ENCODE measurements around the gene PRKCA.

The PRKCA gene

DNA sequence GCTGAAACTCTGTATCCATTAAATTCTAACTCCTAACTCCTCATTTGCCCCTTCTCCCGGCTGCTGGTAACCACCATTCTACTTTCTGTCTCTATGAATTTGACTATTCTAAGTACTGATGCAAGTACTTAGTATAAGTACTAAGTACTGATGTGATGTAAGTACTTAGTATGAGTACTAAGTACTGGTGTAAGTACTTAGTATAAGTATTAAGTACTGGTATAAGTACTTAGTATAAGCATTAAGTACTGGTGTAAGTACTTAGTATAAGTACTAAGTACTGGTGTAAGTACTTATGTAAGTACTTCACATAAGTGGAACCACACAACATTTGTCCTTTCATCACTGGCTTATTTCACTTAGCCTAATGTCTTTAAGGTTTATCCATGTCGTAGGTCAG lies 32.3 kb upstream of the PRKCA start:
- Histone ChIP-seq H3K9ac (no peak overlapping the region), H3K36me3 (ENCODE audit: insufficient read depth) (no peaks in the 10 kb centered on the region), H3K27me3 (ENCODE audit: insufficient read depth, low read depth) (no peaks in the 10 kb centered on the region), H4K20me1 (ENCODE audit: insufficient read depth) (no peaks in the 10 kb centered on the region), H3K4me1 (ENCODE audit: low read depth, poor library complexity, severe bottlenecking) (peaks cover under 1% of the 10 kb centered on the region), H3K27ac (no peak overlapping the region), H2AFZ (ENCODE audit: low read depth) (no peak overlapping the region), H3K4me2 (no peak overlapping the region), H3K4me3 (IDR thresholded peaks at IDR 0.05; ENCODE audit: insufficient read depth, low read depth, low read length) (no peak overlapping the region), H3K79me2 (ENCODE audit: insufficient read depth, low read depth) (no peaks in the 10 kb centered on the region)
- TF ChIP-seq, protein P1, sequence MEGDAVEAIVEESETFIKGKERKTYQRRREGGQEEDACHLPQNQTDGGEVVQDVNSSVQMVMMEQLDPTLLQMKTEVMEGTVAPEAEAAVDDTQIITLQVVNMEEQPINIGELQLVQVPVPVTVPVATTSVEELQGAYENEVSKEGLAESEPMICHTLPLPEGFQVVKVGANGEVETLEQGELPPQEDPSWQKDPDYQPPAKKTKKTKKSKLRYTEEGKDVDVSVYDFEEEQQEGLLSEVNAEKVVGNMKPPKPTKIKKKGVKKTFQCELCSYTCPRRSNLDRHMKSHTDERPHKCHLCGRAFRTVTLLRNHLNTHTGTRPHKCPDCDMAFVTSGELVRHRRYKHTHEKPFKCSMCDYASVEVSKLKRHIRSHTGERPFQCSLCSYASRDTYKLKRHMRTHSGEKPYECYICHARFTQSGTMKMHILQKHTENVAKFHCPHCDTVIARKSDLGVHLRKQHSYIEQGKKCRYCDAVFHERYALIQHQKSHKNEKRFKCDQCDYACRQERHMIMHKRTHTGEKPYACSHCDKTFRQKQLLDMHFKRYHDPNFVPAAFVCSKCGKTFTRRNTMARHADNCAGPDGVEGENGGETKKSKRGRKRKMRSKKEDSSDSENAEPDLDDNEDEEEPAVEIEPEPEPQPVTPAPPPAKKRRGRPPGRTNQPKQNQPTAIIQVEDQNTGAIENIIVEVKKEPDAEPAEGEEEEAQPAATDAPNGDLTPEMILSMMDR (conservative IDR thresholded peaks at IDR 0.05; ENCODE audit: low read depth, low read length) = no peak

DNA sequence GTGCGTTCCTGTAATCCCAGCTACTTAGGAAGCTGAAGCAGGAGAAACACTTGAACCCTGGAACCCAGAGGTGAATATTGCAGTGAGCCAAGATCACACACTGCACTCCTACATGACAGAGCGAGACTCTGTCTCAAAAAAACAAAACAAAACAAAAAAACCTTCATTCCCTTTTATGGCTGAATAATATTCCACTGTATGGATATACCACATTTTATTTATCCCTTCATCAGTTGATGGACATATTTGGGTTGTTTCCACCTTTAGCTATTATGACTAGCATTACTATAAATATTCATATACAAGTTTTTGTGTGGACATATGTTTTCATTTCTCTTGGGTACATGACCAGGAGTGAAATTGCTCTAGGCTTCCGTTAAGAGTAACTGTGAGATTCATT lies 30.9 kb upstream of the PRKCA start:
- Histone ChIP-seq H3K9ac (no peak overlapping the region), H4K20me1 (ENCODE audit: insufficient read depth) (no peaks in the 10 kb centered on the region), H3K4me2 (no peak overlapping the region), H3K4me1 (ENCODE audit: low read depth, poor library complexity, severe bottlenecking) (no peaks in the 10 kb centered on the region), H2AFZ (ENCODE audit: low read depth) (no peak overlapping the region), H3K4me3 (IDR thresholded peaks at IDR 0.05; ENCODE audit: insufficient read depth, low read depth, low read length) (no peak overlapping the region), H3K27ac (no peak overlapping the region), H3K79me2 (ENCODE audit: insufficient read depth, low read depth) (no peaks in the 10 kb centered on the region), H3K27me3 (ENCODE audit: insufficient read depth, low read depth) (no peaks in the 10 kb centered on the region), H3K36me3 (ENCODE audit: insufficient read depth) (no peaks in the 10 kb centered on the region)
- TF ChIP-seq, protein P1 (conservative IDR thresholded peaks at IDR 0.05; ENCODE audit: low read depth, low read length) = no peak

DNA sequence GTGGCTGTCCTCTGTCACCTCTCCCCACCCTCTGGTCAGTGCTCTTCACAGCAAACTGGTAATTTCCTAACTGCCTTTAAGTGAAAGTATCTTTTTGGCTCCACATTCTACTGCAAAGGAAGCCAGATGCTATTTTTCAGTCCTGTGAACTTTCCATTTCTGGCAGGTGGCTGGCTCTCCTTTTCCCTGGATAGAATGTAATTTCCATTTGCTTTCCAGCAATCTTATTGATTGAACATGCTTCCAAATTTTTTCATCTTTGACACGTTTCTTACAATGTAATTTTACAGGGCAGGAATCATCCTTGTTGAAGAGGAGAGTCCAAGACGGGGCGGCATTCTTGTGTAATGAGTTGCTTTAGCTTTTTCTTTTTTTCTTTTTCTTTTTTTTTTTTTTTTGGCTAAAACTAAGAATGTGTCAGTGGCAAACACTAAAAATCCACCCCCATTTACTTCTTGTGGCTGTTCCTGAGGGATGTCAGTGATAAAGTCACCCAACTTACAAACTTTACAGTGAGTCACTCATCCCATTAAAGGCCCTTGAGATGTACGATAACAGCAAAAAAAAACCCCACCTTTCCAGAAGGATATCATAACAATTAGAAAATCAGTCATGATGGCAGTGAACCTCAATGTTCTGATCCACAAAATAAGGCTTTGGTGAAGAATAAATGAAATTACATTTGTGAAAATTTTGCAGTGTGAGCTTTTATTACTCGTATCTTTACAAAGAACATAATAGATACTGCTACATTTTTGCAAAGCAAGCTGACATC lies 29.4 kb upstream of the PRKCA start:
- H3K9ac ChIP-seq = no peak overlapping the region
- no peak overlapping the region for H2AFZ ChIP-seq (ENCODE audit: low read depth)
- H3K36me3 ChIP-seq (ENCODE audit: insufficient read depth) = no peaks in the 10 kb centered on the region
- H3K27me3 ChIP-seq (ENCODE audit: insufficient read depth, low read depth) = no peaks in the 10 kb centered on the region
- TF ChIP-seq, protein P1 (conservative IDR thresholded peaks at IDR 0.05; ENCODE audit: low read depth, low read length) = no peak
- no peak overlapping the region for H3K27ac ChIP-seq
- H3K4me2 ChIP-seq = no peak overlapping the region
- no peaks in the 10 kb centered on the region for H3K4me1 ChIP-seq (ENCODE audit: low read depth, poor library complexity, severe bottlenecking)
- no peak overlapping the region for H3K4me3 ChIP-seq (IDR thresholded peaks at IDR 0.05; ENCODE audit: insufficient read depth, low read depth, low read length)
- no peaks in the 10 kb centered on the region for H3K79me2 ChIP-seq (ENCODE audit: insufficient read depth, low read depth)
- no peaks in the 10 kb centered on the region for H4K20me1 ChIP-seq (ENCODE audit: insufficient read depth)

DNA sequence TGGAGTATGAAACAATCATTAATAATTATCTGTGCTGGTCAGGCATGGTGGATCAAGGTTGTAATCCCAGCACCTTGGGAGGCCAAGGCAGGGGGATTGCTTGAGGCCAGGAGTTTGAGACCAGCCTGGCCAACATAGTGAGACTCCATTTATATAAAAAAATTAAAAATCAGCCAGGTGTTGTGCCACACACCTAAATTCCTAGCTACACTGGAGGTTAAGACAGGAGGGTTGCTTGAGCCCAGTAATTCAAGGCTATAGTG lies 28.9 kb upstream of the PRKCA start:
- Histone ChIP-seq H3K4me2 (no peak overlapping the region), H3K27ac (no peak overlapping the region), H2AFZ (ENCODE audit: low read depth) (no peak overlapping the region), H3K79me2 (ENCODE audit: insufficient read depth, low read depth) (no peaks in the 10 kb centered on the region), H3K4me1 (ENCODE audit: low read depth, poor library complexity, severe bottlenecking) (no peaks in the 10 kb centered on the region), H3K27me3 (ENCODE audit: insufficient read depth, low read depth) (no peaks in the 10 kb centered on the region), H3K4me3 (IDR thresholded peaks at IDR 0.05; ENCODE audit: insufficient read depth, low read depth, low read length) (no peak overlapping the region), H3K9ac (no peak overlapping the region), H3K36me3 (ENCODE audit: insufficient read depth) (no peaks in the 10 kb centered on the region), H4K20me1 (ENCODE audit: insufficient read depth) (no peaks in the 10 kb centered on the region)
- TF ChIP-seq, protein P1 (conservative IDR thresholded peaks at IDR 0.05; ENCODE audit: low read depth, low read length) = no peak
